ENCODE data around the gene ADD2. TPM values are rescaled to one million over a fixed set of nuclear protein-coding genes. Genes with fewer than 3 reads are reported as not detected.

The ADD2 gene
- total RNA-seq, 2 experiments from 2014 or later, result 4.4 to 6.4 TPM

GRCh38 chr2:70639841-70640436 lies 128.1 kb downstream of the ADD2 start:
- peaks cover 47% of the 10 kb centered on the region for H3K4me1 Mint-ChIP-seq (ENCODE audit: low read depth)
- H3K9me3 Mint-ChIP-seq, result no peaks in the 10 kb centered on the region
- Histone ChIP-seq H3K4me1 (ENCODE audit: insufficient read depth, low read length) (peaks cover 24% of the 10 kb centered on the region), H3K27ac (ENCODE audit: low read depth in 1 of 2, low read length in 2 of 2) (peak overlapping the region in 1 of 2 donors; percentile 22), H3K9me3 (ENCODE audit: control insufficient read depth in 1 of 2, insufficient read depth in 1 of 2, low read length in 2 of 2) (peaks cover 0 to 4% of the 10 kb centered on the region in 2 experiments), H3K27me3 (ENCODE audit: control insufficient read depth in 1 of 2, insufficient read depth in 2 of 2, low read length in 2 of 2) (no peaks in the 10 kb centered on the region), H3K4me3 (ENCODE audit: low read length) (no peak overlapping the region), H3K36me3 (ENCODE audit: insufficient read depth, low read length) (no peaks in the 10 kb centered on the region)
- H3K27ac Mint-ChIP-seq, result peak overlapping the region; percentile 76
- H3K4me3 Mint-ChIP-seq, result peak overlapping the region; percentile 60
- peak in 3 of 14 experiments; percentile 16 to 42 (median 20) for DNase-seq
- CTCF ChIA-PET, result no interaction called here
- no peaks in the 10 kb centered on the region for H3K27me3 Mint-ChIP-seq
- POLR2A ChIA-PET, result interaction anchor here (1.1 to 1.8 kb wide), 6 partner anchors 8 to 428 kb away, joined by 3 to 8 read pairs (median 4); partner anchors contain the start of genes FAM136A, NAGK and SNRPG
- intact Hi-C loops (cut with DNase I, micrococcal nuclease), result no loop called here
- peak; percentile 75 for ATAC-seq (ENCODE audit: poor library complexity)
- no peaks in the 10 kb centered on the region for H3K36me3 Mint-ChIP-seq (ENCODE audit: low read depth)
- TF ChIP-seq, protein P1, sequence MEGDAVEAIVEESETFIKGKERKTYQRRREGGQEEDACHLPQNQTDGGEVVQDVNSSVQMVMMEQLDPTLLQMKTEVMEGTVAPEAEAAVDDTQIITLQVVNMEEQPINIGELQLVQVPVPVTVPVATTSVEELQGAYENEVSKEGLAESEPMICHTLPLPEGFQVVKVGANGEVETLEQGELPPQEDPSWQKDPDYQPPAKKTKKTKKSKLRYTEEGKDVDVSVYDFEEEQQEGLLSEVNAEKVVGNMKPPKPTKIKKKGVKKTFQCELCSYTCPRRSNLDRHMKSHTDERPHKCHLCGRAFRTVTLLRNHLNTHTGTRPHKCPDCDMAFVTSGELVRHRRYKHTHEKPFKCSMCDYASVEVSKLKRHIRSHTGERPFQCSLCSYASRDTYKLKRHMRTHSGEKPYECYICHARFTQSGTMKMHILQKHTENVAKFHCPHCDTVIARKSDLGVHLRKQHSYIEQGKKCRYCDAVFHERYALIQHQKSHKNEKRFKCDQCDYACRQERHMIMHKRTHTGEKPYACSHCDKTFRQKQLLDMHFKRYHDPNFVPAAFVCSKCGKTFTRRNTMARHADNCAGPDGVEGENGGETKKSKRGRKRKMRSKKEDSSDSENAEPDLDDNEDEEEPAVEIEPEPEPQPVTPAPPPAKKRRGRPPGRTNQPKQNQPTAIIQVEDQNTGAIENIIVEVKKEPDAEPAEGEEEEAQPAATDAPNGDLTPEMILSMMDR (IDR thresholded peaks at IDR 0.05), result no peak

DNA sequence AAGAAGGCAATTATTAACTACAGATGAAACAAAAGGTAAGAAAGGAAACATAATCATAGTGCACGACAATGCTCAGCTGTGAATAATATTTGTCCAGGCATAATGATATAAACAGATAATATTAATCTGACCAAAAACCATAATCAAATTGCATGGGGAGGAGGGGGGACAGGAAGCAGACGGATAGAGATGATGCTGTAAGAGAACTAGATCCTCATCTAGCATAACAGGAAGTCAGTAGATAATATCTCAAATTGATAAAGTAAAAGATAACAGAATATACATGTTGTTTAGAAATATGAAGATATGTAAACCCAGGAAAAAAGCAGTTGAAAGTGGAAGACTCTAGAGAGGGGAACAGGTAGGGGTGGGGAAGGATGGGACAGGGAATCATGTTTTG lies 129.4 kb downstream of the ADD2 start:
- ChIA-PET POLR2A (interaction anchor here (0.6 to 1.8 kb wide), 4 partner anchors 9 to 345 kb away, joined by 3 to 8 read pairs (median 4); partner anchors contain the start of genes FAM136A and SNRPG), CTCF (no interaction called here)
- no peaks in the 10 kb centered on the region for H3K27me3 Mint-ChIP-seq
- H3K27ac Mint-ChIP-seq, result peak overlapping the region; percentile 72
- H3K36me3 Mint-ChIP-seq (ENCODE audit: low read depth), result no peaks in the 10 kb centered on the region
- H3K4me3 Mint-ChIP-seq, result peak overlapping the region; percentile 42
- no peaks in the 10 kb centered on the region for H3K27me3 ChIP-seq (ENCODE audit: control insufficient read depth in 1 of 2, insufficient read depth in 2 of 2, low read length in 2 of 2)
- peaks cover 24% of the 10 kb centered on the region for H3K4me1 ChIP-seq (ENCODE audit: insufficient read depth, low read length)
- H3K4me3 ChIP-seq (ENCODE audit: low read length), result no peak overlapping the region
- intact Hi-C loops (cut with DNase I, micrococcal nuclease), result no loop called here
- H3K27ac ChIP-seq (ENCODE audit: low read depth in 1 of 2, low read length in 2 of 2), result no peak overlapping the region
- DNase-seq (peak in 2 of 14 experiments; percentile 10 to 23), ATAC-seq (ENCODE audit: poor library complexity) (no peak)
- H3K9me3 ChIP-seq (ENCODE audit: control insufficient read depth in 1 of 2, insufficient read depth in 1 of 2, low read length in 2 of 2), result peaks cover 0 to 4% of the 10 kb centered on the region in 2 experiments
- H3K4me1 Mint-ChIP-seq (ENCODE audit: low read depth), result peaks cover 43% of the 10 kb centered on the region
- H3K9me3 Mint-ChIP-seq, result no peaks in the 10 kb centered on the region
- no peaks in the 10 kb centered on the region for H3K36me3 ChIP-seq (ENCODE audit: insufficient read depth, low read length)
- TF ChIP-seq, protein P1 (IDR thresholded peaks at IDR 0.05), result no peak

DNA sequence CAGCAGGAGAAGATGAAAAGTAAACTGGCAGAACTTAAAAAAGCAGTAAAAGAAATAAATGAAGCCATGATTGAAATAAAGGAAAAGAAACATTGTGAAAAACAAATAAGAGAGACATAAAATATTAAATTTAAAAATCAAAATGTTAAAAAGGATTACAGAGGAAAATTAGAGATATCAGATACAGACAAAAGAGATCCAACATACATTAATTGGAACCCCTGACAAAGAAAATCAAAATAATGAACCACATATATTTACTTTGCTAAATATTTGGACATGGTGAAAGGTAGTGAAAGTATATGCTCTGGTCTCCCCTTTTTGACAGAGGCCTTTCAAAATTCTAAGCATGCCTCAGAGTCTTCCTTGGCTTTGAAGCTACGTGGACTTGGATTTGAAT lies 134.5 kb downstream of the ADD2 start:
- no peak for ATAC-seq (ENCODE audit: poor library complexity)
- DNase-seq, result no peak
- Mint-ChIP-seq H3K4me3 (no peak overlapping the region), H3K4me1 (ENCODE audit: low read depth) (peaks cover 15% of the 10 kb centered on the region), H3K27ac (no peak overlapping the region), H3K27me3 (no peaks in the 10 kb centered on the region), H3K36me3 (ENCODE audit: low read depth) (no peaks in the 10 kb centered on the region), H3K9me3 (no peaks in the 10 kb centered on the region)
- Histone ChIP-seq H3K4me3 (ENCODE audit: low read length) (no peak overlapping the region), H3K9me3 (ENCODE audit: control insufficient read depth in 1 of 2, insufficient read depth in 1 of 2, low read length in 2 of 2) (peaks cover 0 to 2% of the 10 kb centered on the region in 2 experiments), H3K27me3 (ENCODE audit: control insufficient read depth in 1 of 2, insufficient read depth in 2 of 2, low read length in 2 of 2) (no peaks in the 10 kb centered on the region), H3K36me3 (ENCODE audit: insufficient read depth, low read length) (no peaks in the 10 kb centered on the region), H3K4me1 (ENCODE audit: insufficient read depth, low read length) (no peaks in the 10 kb centered on the region), H3K27ac (ENCODE audit: low read depth in 1 of 2, low read length in 2 of 2) (no peak overlapping the region)
- CTCF ChIA-PET, result no interaction called here
- intact Hi-C loops (cut with DNase I, micrococcal nuclease), result no loop called here
- POLR2A ChIA-PET, result no interaction called here
- TF ChIP-seq, protein P1 (IDR thresholded peaks at IDR 0.05), result no peak

Measured in CD4-positive, alpha-beta T cell (primary cell).